Left kidney (tissue), 2 donors: Measurements from ENCODE around the gene REEP3. TPM values are rescaled to one million over a fixed set of nuclear protein-coding genes. Genes with fewer than 3 reads are reported as not detected.
"Not testable (repeated sequence)": the region's sequence is repeated elsewhere in the genome, so short reads cannot be mapped to it uniquely, and the experiment has no call there.

Experiments
- DNase-seq: peaks from one replicate; pipeline ENCODE4 v3.0.0-alpha.2; 2013
- polyA plus RNA-seq: library from polyadenylated mRNA; unstranded; fragments of 120-200 nt; gene quantifications from one replicate; pipeline ENCODE4 v1.2.1, GENCODE V29; 2013; ENCODE audit not compliant: insufficient read length

Gene REEP3
- polyA plus RNA-seq, 1 donor, result 34.1 TPM

- peak; percentile 98 for DNase-seq
Observed at GRCh38 chr10:63629363-63630084, 108.3 kb downstream of the REEP3 start.

DNA sequence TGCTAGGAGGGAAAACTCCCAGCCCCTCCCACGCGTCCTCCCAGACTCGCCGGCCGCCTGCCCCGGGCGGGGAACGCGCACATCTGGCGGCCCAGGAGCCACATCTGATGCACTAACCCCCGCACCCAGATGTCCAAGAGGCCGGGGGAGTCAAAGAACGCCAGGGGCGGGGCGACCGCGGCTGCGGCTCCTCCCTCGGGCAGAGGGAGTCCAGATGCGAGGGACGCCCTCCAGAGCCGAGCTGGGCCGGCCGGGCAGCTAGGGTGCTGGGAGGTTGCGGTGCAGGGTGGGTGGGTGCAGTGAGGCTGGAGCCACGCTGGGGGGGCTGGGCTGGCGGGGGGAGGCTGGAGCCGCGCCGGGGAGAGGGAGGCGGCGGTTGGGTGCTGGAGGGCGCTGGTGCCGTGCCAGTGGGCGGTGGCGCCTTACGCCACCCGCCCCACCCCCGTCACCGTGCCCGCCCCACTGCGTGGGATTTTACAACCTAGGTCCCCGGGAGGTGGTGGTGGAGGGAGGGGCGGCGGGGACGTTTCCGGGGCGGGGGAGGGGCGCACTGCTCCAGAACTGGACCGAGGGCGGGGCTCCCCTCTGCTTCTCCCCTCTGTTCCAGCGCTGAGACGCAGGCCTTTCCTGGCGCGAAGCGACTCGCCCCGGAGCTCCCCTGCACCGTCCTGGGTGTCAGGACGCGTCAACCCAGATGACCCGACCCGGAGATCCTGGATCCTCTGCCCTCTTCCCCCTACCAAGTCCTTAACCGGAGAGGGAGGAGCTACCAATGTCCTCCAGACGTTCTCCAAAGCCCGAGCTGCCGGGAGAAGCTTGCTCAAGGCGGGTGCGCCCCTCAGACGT is 109.1 kb downstream of the REEP3 start:
- peak; percentile 86 for DNase-seq

GRCh38 chr10:63630931-63631680 is 109.9 kb downstream of the REEP3 start:
- no peak for DNase-seq

- no peak for DNase-seq
Observed at GRCh38 chr10:63631991-63632390, 110.8 kb downstream of the REEP3 start.

- DNase-seq, result peak; percentile 29
Observed at GRCh38 chr10:63633677-63634487, 112.7 kb downstream of the REEP3 start.

DNA sequence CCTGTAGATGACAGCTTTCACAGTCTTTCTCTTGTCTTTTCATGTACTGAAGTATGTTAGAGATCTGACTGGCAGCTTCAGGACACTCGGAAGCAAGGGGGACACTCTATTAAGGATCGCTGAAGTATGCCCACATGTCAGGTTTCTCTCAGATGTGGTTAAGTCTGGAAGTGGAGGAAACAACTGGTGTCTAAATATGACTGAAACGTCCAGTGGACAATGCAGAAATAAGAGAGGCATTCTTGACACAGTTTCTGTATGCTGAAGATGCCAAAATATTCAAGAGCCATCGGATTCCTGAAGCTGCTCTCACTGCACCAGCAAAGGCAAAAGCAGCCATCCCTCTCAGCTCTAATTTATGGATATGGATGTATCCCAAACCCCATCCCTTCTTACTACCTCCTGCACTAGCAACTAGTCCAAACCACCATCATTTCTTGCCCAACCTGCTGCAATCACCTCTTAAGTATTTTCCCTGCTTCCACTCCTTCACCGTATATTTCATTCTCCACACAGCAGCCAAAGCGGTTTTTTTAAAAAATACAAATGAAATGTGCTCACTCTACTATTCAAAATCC is 113.4 kb downstream of the REEP3 start:
- no peak for DNase-seq

GRCh38 chr10:63636812-63637211 is 115.6 kb downstream of the REEP3 start:
- DNase-seq, result no peak

DNA sequence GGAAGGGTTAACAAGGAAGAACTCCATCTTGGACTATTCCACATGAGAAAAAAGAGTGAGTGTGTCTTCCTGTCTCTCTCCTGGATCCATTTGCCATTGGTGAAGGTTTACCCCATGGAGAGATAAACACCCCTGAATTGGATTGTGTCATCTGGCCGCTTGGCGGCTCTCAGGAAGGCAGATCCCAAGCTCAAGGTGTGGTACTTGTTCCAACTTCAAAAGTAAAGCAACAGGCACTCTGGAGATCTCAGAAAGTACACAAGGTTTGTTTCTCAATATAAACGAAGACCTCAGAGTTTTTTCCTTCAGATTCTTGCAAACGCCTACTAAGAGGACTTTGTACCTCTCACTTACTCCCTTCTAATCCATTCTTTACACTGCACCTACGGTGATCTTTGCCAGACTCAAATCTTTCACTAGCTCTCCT is 116.7 kb downstream of the REEP3 start:
- no peak for DNase-seq

DNA sequence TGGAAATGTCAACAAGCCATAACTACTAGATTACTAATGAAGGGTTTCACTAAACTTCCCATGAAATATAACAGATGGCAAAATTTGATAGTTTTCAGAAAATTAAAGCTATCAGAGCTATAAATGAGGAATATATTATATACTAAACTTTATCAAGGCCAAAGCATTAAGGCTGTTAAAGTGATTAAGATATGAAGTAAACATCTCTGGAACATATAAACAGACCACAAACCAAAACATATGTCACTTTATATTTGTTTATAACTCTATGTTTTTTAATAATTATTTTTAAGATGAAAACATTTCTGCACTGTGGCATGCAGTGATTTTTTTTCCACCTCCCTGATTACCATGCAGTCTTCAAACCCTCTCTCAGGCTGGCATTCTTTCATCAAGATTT is 120.2 kb downstream of the REEP3 start:
- DNase-seq, result no peak

DNA sequence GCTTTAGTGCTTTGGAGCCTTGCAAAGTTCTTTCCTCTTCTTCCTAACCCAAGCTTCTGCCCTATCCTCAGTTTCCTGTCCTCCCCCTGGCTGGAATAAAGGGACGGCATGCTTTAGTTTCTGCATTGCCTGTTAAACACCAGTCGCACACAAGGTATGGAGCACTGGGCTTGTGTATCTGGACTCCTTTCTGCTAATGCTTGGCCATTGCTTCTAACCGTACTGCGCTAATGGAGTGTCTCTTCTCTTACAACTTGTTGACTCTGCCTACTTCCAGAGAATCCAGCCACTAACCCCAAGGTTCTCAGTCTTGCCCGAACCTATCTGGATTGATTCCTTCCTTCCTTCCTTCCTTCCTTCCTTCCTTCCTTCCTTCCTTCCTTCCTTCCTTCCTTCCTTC is 120.6 kb downstream of the REEP3 start:
- DNase-seq, result no peak

DNA sequence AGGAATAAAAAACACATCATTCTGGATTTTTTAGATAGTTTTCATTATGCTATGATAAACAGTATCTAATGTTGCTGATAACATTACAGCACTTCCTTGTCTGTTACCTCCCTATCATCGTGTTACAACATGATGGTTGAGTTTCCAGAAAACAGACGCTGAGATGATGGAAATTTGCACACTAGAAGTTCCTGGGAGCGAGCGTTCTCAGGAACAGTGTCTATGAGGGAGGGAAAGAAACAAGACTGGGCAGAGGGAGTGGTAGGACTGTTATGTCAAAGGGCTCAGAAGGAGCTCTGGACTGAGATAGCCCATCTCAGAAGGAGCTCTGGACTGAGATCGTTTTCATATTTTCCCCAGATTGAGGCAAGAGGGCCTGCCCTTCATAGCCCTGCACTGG is 121.6 kb downstream of the REEP3 start:
- no peak for DNase-seq

DNA sequence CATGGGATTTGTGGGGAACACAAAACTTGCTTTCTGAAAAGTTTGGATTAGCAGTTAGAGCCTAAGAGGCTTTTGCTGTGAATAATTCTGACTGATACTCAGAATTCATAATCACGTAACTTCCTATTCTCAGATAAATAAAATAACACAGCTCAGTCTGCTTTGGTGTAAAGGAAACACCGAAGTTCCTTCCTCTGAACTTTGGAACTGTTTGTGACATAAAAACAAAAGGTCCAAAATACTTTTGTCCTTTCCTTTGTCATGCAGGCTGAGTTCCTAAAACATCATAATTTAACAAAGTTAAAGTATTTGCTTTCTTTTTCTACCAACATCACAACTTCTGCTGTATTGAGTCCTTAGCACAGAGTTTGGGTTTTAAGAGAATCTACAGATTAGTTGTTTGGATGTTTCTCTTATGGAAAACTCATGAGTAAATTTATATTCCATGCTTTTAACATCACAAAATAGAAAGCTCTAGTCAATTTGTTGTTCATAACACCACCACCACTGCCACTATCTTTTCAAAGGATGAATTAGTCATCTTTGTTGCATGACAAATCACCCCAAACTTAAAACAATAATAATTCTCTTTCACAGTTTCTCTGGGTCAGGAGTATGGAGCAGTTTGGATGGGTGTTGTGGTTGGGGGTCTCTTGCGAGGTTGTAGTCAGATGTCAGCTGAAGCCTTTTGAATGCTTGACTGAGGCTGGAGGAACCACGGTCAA is 123.4 kb downstream of the REEP3 start:
- no peak for DNase-seq

DNA sequence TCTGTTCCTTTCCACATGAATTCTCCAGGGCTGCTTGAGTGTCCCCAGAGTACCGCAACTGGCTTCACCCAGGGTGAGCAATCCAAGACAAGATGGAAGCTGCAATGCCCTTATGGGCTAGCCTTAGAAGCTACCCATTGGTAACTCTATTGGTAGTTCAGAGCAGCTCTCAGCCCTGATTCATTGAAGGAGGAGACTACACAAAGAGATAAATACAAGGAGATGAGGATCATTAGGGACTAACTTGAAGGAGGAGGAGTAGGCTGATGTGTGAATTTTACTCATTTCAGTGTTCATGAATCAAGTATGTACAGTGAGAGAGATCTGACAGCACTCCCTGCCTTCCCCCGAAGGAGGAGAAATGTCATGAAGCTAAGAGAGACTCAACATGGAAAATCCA is 124.0 kb downstream of the REEP3 start:
- DNase-seq, result no peak

DNA sequence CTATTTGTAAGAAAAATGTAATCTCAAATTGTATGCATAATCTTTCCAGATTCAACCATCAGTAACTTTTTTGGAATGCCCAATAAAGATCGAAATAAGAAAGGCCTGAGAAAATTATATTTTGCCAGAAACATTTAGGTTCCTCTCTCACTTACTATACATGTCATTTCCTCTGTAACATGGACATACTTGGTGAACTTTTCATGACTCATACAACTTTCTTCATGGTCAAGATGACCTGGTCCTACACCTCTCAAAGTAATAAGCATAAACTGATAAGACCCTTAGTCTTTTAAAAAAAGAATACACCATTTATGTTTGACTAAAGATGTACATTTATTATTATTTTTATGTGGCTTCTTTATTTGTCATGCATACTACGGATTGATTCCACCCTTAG is 125.3 kb downstream of the REEP3 start:
- DNase-seq, result no peak

DNA sequence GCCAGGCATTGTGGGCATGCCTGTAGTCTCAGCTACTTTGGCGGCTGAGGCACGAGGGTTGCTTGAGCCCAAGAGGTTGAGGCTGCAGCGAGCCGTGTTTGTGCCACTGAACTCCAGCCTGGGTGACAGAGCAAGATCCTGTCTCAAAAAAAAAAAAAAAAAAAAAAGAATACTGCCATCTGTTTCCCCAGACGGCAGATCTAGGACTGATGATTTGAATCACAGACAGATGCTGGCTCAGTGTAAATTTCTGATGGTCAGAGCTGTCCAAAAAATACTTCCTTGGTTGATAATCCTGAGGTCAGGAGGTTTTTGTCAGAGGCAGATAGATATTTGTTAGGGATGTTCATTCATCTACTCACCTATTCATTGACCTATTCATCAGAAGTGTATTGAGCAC is 130.7 kb downstream of the REEP3 start:
- DNase-seq, result no peak

DNA sequence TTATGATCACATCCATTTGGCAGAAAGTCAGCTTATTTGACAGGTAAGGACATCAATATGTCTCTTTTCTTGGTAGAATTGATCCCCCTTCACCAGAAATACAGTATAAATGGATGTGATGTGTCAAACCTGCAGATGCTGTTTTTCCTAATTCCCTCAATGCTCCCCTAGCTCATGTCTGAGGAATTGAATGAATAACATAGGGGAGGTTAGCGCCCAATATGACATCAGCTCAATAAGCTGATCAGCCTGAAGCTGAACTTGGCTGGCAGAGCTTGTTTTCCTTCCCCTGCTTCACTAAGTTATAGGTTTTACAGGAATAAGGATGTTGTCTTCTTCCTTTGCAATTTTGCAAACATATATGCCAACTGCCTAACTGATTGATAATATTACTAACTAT is 132.5 kb downstream of the REEP3 start:
- DNase-seq, result no peak

DNA sequence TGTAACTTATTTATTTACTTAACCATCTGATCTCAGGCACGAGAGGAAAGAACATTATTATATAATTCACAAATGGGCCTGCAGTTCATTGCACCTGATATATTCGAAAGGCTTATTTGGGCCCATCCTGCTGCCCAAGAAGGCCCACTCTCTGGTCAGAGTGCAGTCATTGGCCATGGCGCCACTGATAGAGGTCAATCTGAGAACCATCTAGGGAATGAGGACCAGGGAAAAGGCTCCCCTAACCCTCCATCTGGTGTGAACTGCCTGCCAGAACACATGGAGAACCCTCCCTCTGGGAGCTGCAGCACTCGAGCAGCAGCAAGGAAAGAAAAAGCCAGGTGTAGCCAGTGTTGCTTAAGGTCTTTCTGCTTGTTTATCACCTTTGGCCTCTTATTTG is 136.6 kb downstream of the REEP3 start:
- DNase-seq, result no peak

DNA sequence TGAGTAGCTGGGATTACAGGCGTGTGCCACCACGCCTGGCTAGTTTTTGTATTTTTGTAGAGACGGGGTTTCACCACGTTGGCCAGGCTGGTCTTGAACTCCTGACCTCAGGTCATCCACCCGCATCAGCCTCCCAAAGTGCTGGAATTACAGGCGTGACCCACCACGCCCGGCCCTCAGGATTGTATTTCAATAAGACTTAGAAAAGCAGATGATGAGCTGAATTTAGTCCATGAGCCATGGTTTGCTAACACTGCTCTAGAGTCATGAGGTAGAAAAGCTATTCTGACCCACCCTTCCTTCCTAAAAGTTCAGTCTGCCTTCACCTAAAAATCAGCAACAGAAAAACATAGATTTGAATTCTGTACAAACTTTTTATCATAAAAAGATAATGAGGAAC is 139.7 kb downstream of the REEP3 start:
- not testable (repeated sequence) for DNase-seq

GRCh38 chr10:63661347-63661746 is 140.1 kb downstream of the REEP3 start:
- no peak for DNase-seq

DNA sequence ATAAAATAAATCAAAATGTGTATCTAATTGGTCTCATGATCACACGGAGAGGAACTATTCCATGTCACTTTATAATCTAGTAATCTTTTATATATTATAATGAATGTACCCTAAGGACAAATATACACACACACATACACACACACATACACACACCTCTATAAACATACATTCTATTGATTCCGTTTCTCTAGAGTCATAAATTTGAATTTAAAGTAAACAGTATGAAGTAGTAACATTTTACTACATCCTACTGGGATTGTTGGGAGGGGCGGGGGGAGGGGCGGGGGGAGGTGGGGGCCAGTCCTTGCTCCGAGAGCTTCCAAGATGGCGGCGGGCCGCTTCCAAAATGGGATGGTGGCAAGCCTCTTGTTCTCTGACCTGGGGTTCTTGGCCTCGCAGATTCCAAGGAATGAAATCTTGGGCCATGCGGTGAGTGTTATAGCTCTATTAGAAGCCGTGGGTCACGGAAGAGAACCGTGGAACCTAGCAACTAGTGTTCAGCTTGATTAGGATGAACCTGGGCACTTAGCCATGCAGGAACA is 143.2 kb downstream of the REEP3 start:
- DNase-seq, result no peak
